GM12878 (cell line): ENCODE results near the gene PRAMEF14. TPM values are rescaled to one million over a fixed set of nuclear protein-coding genes. Genes with fewer than 3 reads are reported as not detected.
"Not testable (repeated sequence)": the region's sequence is repeated elsewhere in the genome, so short reads cannot be mapped to it uniquely, and the experiment has no call there.

Experiments
- ATAC-seq: fragments of 200-7000 bp; cut with Tn5 transposase; 3 replicates; pipeline ENCODE4 v1.9.1; 2020; ENCODE audit warnings: mild to moderate bottlenecking, moderate library complexity
- BruUV-seq: library from RNA; stranded (reverse); fragments of 400-500 nt; replicated peaks from 2 replicates; lab custom pipeline; 2021; lab: Mats Ljungman, UMichigan
- CTCF ChIA-PET: fragments of 300-600 bp; sonication (Branson Sonifier 250); formaldehyde crosslinking; extraction: SDS; loops from one replicate; lab custom pipeline; 2021; ENCODE audit warnings: inconsistent platforms; lab: Yijun Ruan, JAX
- POLR2A ChIA-PET: fragments of 350-600 bp; formaldehyde crosslinking; extraction: SDS; loops from one replicate; lab custom pipeline; 2021; ENCODE audit warnings: inconsistent platforms; lab: Charles Lee
- RAD21 ChIA-PET: fragments of 300-600 bp; sonication (Branson Sonifier 250); formaldehyde crosslinking; loops from one replicate; lab custom pipeline; 2023; ENCODE audit warnings: antibody characterized with exemption; ENCODE audit not compliant: unreplicated experiment; lab: Charles Lee
- SMC1A ChIA-PET: fragments of 300-600 bp; sonication (Branson Sonifier 250); formaldehyde crosslinking; loops from one replicate; lab custom pipeline; 2023; ENCODE audit not compliant: unreplicated experiment, uncharacterized antibody; lab: Charles Lee
- DNase-seq: peaks from one replicate; pipeline ENCODE4 v3.0.0-alpha.2; 2011; ENCODE audit warnings: low read depth, low spot score
- FAIRE-seq: peaks from 3 replicates; lab custom pipeline; 2011; peaks lifted over from hg19 to GRCh38; lab: Jason Lieb, UNC
- H2AFZ ChIP-seq: 2 replicates; pipeline ENCODE4 v1.6.0; 2011; ENCODE audit warnings: low read depth, low read length, control low read depth; ENCODE audit not compliant: control insufficient read depth
- H3K27ac ChIP-seq: 2 replicates; pipeline ENCODE4 v1.5.1; 2011; ENCODE audit warnings: control low read depth; ENCODE audit not compliant: control insufficient read depth, insufficient read depth
- H3K27me3 ChIP-seq, 2 experiments: replicated peaks in 1 of 2; 2 replicates each; pipeline versions ENCODE4 v1.6.0 to v1.6.1; 2011; ENCODE audit warnings: low read length in 1 of 2; ENCODE audit not compliant: control insufficient read depth in 2 of 2, insufficient read depth in 2 of 2
- H3K36me3 ChIP-seq, 2 experiments: 2 replicates each; pipeline ENCODE4 v1.5.1; 2011; ENCODE audit warnings: low read length in 1 of 2; ENCODE audit not compliant: control insufficient read depth in 2 of 2, insufficient read depth in 2 of 2
- H3K4me1 ChIP-seq: 2 replicates; pipeline ENCODE4 v1.6.1; 2011; ENCODE audit warnings: mild to moderate bottlenecking, low read length, moderate library complexity, mixed read lengths; ENCODE audit not compliant: control insufficient read depth, insufficient read depth
- H3K4me2 ChIP-seq: 2 replicates; pipeline ENCODE4 v1.6.0; 2011; ENCODE audit warnings: control low read depth; ENCODE audit not compliant: control insufficient read depth, insufficient read depth
- H3K4me3 ChIP-seq: fragments of 200-600 bp; sonication (generic); 2 replicates; pipeline ENCODE4 v1.5.1; 2016
- H3K79me2 ChIP-seq: 2 replicates; pipeline ENCODE4 v1.6.0; 2011; ENCODE audit warnings: low read length; ENCODE audit not compliant: control insufficient read depth, insufficient read depth
- H3K9ac ChIP-seq: 2 replicates; pipeline ENCODE4 v1.8.0; 2011; ENCODE audit warnings: low read length, control low read depth, mixed read lengths; ENCODE audit not compliant: control insufficient read depth, insufficient read depth
- H3K9me3 ChIP-seq: replicated peaks from 3 replicates; pipeline ENCODE4 v1.5.1; 2011; ENCODE audit warnings: mild to moderate bottlenecking, low read length; ENCODE audit not compliant: control insufficient read depth, insufficient read depth
- H4K20me1 ChIP-seq: 2 replicates; pipeline ENCODE4 v1.6.0; 2011; ENCODE audit not compliant: control insufficient read depth, insufficient read depth
- WGBS: methylation state at CpG from one replicate; pipeline ENCODE4 v1.1.6; 2016; ENCODE audit warnings: low lambda C conversion rate; ENCODE audit not compliant: insufficient replicate concordance, insufficient coverage; ENCODE audit errors: missing lambda C conversion rate; 5-methylcytosine and 5-hydroxymethylcytosine counted together
- in situ Hi-C: fragments of 300-500 bp; cut with MboI; formaldehyde crosslinking; loops from 9 replicates; pipeline ENCODE4 v1.14.3; 2018; ENCODE audit warnings: mixed read lengths
- intact Hi-C: fragments of 100-400 bp; cut with micrococcal nuclease; formaldehyde crosslinking; loops from one replicate; pipeline ENCODE4 v1.14.2; 2022; ENCODE audit not compliant: unreplicated experiment
- polyA plus RNA-seq, 11 experiments: library from polyadenylated mRNA; depleted of rRNA in 4 of 11; unstranded in 6 of 11; stranded (reverse) in 5 of 11; fragments of >200 nt; fragmentation: Nextera tagmentation in 4 of 11; fragmentation: Illumina TruSeq in 1 of 11; extraction: Ambion mirVana in 4 of 11; extraction: Trizol in 1 of 11; gene quantifications; 1 replicate in 1 of 11; 2 replicates in 10 of 11; pipeline versions ENCODE4 v1.2.1 to v1.2.3, GENCODE V29; 2011 to 2016; ENCODE audit warnings: inconsistent platforms in 2 of 11, missing spikeins in 2 of 11, low read depth in 1 of 11
- total RNA-seq, 4 experiments: library from RNA; depleted of rRNA in 3 of 4; stranded (reverse); fragments of >200 nt in 3 of 4; fragmentation: Illumina TruSeq in 1 of 4; extraction: Trizol in 1 of 4; gene quantifications; 2 replicates each; pipeline versions ENCODE4 v1.2.1 to v1.2.3, GENCODE V29; 2013 to 2021

Gene PRAMEF14
- total and polyA plus RNA-seq, 10 of the 15 experiments (the other 5 are each of a cell fraction or from before 2014, with no cell fraction given), result not detected

GRCh38 chr1:13393004-13393403, 46.1 kb upstream of the PRAMEF14 start:
- H3K4me2 ChIP-seq, H3K79me2 ChIP-seq, H2AFZ ChIP-seq, POLR2A ChIA-PET, CTCF ChIA-PET, intact Hi-C loops, H3K36me3 ChIP-seq, ATAC-seq, RAD21 ChIA-PET, in situ Hi-C loops, H3K9ac ChIP-seq, BruUV-seq, H3K4me1 ChIP-seq, DNase-seq, H3K27me3 ChIP-seq, FAIRE-seq, SMC1A ChIA-PET, H3K9me3 ChIP-seq, H4K20me1 ChIP-seq, H3K4me3 ChIP-seq, H3K27ac ChIP-seq: not testable (repeated sequence)
- WGBS, result 19% methylated on average over 7 of the region's 7 CpGs

GRCh38 chr1:13389332-13389731, 42.4 kb upstream of the PRAMEF14 start, which contains the start of gene PRAMEF17:
PRAMEF17 (plus strand) TSS chr1:13389632; CDS start chr1:13389658, 26 bp downstream.
- H3K9me3 ChIP-seq, FAIRE-seq, H3K4me1 ChIP-seq, H3K36me3 ChIP-seq, H3K9ac ChIP-seq, H4K20me1 ChIP-seq, BruUV-seq, H3K4me3 ChIP-seq, POLR2A ChIA-PET, H2AFZ ChIP-seq, RAD21 ChIA-PET, H3K27ac ChIP-seq, in situ Hi-C loops, SMC1A ChIA-PET, H3K79me2 ChIP-seq, H3K27me3 ChIP-seq, DNase-seq, intact Hi-C loops, CTCF ChIA-PET, H3K4me2 ChIP-seq, ATAC-seq: not testable (repeated sequence)

GRCh38 chr1:13380380-13380779, 33.4 kb upstream of the PRAMEF14 start:
- DNase-seq, POLR2A ChIA-PET, H3K9me3 ChIP-seq, H3K36me3 ChIP-seq, intact Hi-C loops, H3K4me3 ChIP-seq, RAD21 ChIA-PET, H2AFZ ChIP-seq, H3K9ac ChIP-seq, H3K4me2 ChIP-seq, SMC1A ChIA-PET, H3K79me2 ChIP-seq, H3K4me1 ChIP-seq, in situ Hi-C loops, BruUV-seq, FAIRE-seq, H3K27ac ChIP-seq, H3K27me3 ChIP-seq, ATAC-seq, CTCF ChIA-PET, H4K20me1 ChIP-seq: not testable (repeated sequence)
- WGBS, result 36% methylated on average over 3 of the region's 3 CpGs

GRCh38 chr1:13378983-13379382, 32.0 kb upstream of the PRAMEF14 start:
- H3K36me3 ChIP-seq, H2AFZ ChIP-seq, CTCF ChIA-PET, H3K4me3 ChIP-seq, intact Hi-C loops, H4K20me1 ChIP-seq, RAD21 ChIA-PET, FAIRE-seq, H3K27me3 ChIP-seq, H3K4me2 ChIP-seq, POLR2A ChIA-PET, DNase-seq, H3K9ac ChIP-seq, ATAC-seq, H3K79me2 ChIP-seq, H3K4me1 ChIP-seq, H3K9me3 ChIP-seq, SMC1A ChIA-PET, in situ Hi-C loops, BruUV-seq, H3K27ac ChIP-seq: not testable (repeated sequence)
- WGBS, result 55% methylated on average over 3 of the region's 3 CpGs
